Activated naive CD4-positive, alpha-beta T cell treated with anti-CD3 and anti-CD28 coated beads, Interleukin-2, amount 50 U/mL, for 72 hours (primary cell): Measurements from ENCODE around the gene CTNND1. TPM values are rescaled to one million over a fixed set of nuclear protein-coding genes. Genes with fewer than 3 reads are reported as not detected.
A peak's percentile ranks its signal among the peaks of the same experiment; 100 is the strongest.
"Not testable (repeated sequence)": the region's sequence is repeated elsewhere in the genome, so short reads cannot be mapped to it uniquely, and the experiment has no call there.

Experiments used
- ATAC-seq, 2 donors: fragments of 150-1000 bp; cut with Tn5 transposase; 2 replicates each; pipeline ENCODE4 v1.10.0; 2021; ENCODE audit warnings: mild to moderate bottlenecking in 2 of 2, moderate library complexity in 2 of 2
- DNase-seq, 2 donors: peaks; one replicate each; pipeline ENCODE4 v3.0.0; 2021 to 2022; ENCODE audit warnings: low spot score in 2 of 2
- H3K27ac Mint-ChIP-seq, 2 donors: one replicate each; pipeline ENCODE4 v1.8.0; 2022; ENCODE audit warnings: mild to moderate bottlenecking in 2 of 2, mixed read lengths in 2 of 2
- H3K36me3 Mint-ChIP-seq, 2 donors: one replicate each; pipeline ENCODE4 v1.8.0; 2022; ENCODE audit warnings: mixed read lengths in 2 of 2
- H3K9me3 Mint-ChIP-seq, 2 donors: one replicate each; pipeline ENCODE4 v1.8.0; 2022; ENCODE audit warnings: mixed read lengths in 2 of 2
- total RNA-seq, 2 donors: library from RNA; stranded (reverse); gene quantifications; one replicate each; pipeline ENCODE4 v1.2.3, GENCODE V29; 2022

Gene CTNND1
- total RNA-seq, 2 donors from 2014 or later, result 10.4 to 19.7 TPM

DNA sequence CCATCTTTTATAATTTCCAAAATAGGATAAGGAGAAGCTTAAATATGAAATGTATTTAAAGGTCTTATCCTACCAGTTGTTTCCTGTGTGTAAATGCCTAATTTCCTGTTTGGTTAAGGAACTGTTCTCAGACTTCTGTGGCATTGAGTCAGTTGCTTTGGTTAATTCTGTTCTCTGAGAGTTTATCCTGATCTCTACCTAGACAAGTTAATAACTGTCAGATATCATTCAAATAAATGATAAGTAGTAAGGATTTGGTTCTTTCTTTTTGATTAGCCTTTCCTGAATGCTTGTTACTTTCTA, 39.5 kb downstream of the CTNND1 start:
- H3K9me3 Mint-ChIP-seq, result no peaks in the 10 kb centered on the region
- H3K36me3 Mint-ChIP-seq, result no peaks in the 10 kb centered on the region
- peak overlapping the region in 1 of 2 donors; percentile 78 for H3K27ac Mint-ChIP-seq
- DNase-seq, result no peak
- ATAC-seq, result peak; percentile 16 to 33

DNA sequence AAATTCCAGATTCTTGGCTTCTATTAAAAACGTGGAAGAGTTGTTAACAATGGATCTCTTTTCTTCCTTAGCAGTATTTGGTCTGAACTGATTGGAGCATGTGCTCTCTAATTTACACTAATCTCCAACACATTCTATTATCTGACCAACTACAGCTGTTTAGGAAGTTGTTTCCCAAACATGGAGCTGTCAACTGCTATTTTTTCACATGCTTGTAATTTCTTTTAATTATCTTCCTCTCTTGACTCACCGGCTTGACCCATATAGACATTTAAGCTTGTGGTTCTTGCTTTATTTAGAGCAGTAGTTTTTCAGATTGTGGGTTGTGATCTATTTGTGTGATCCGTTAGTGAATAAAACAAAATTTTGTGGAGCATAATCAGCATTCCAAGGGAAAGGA, 40.8 kb downstream of the CTNND1 start:
- no peaks in the 10 kb centered on the region for H3K36me3 Mint-ChIP-seq
- H3K9me3 Mint-ChIP-seq, result no peaks in the 10 kb centered on the region
- H3K27ac Mint-ChIP-seq, result no peak overlapping the region
- no peak for ATAC-seq
- no peak for DNase-seq

DNA sequence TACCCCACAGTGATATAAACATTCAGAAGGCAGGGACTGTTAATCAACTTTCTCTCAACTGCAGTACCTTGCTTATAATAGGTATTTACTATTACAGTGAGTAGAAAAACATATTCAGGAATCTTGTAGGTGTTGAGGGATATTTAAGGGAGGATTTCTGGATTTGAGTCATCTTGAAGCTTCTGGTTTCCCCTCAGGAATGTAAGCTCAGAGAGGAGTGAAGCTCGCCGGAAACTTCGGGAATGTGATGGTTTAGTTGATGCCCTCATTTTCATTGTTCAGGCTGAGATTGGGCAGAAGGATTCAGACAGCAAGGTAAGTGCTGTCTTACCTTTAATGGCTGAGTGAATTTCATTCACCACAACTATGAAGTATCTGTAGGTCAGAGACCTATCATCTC, 42.9 kb downstream of the CTNND1 start:
- no peaks in the 10 kb centered on the region for H3K9me3 Mint-ChIP-seq
- no peak overlapping the region for H3K27ac Mint-ChIP-seq
- no peak for ATAC-seq

DNA sequence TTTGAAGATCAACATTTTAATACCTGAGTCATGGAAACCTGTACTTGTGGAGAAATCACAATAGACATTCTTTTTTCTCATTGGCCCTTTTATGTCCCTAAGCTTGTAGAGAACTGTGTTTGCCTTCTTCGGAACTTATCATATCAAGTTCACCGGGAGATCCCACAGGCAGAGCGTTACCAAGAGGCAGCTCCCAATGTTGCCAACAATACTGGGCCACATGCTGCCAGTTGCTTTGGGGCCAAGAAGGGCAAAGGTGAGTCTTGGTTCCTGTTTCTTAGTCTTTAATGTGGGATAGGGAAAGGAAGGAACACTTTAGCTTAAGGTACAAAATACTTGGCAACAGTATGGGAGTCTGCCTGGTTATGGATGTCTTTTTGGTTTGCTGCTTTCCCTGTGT, 44.2 kb downstream of the CTNND1 start:
- H3K27ac Mint-ChIP-seq, result no peak overlapping the region
- DNase-seq, result no peak
- ATAC-seq, result no peak
- H3K9me3 Mint-ChIP-seq, result no peaks in the 10 kb centered on the region
- no peaks in the 10 kb centered on the region for H3K36me3 Mint-ChIP-seq

More for the DNA sequence above, 42.9 kb downstream of the CTNND1 start:
- no peaks in the 10 kb centered on the region for H3K36me3 Mint-ChIP-seq
- DNase-seq, result no peak

DNA sequence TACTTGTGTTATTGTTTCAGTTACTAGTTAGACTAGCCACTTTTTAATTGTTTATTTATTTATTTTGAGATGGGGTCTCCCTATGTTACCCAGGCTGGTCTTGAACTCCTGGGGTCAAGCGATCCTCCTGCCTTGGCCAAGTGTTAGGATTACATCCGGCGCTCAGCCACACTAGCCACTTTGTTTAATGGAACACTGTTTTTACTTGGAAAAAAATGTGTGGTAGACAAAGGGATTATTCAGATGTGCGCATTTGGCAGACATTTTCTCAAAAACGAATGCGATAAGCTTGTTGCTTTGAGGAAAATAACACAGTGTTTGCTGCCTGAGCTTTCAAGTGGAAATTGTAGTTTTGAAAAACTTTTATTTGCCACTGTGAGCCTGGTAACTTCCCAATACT, 51.0 kb downstream of the CTNND1 start:
- Mint-ChIP-seq H3K27ac (no peak overlapping the region), H3K36me3 (no peaks in the 10 kb centered on the region), H3K9me3 (no peaks in the 10 kb centered on the region)
- DNase-seq (no peak), ATAC-seq (no peak)

DNA sequence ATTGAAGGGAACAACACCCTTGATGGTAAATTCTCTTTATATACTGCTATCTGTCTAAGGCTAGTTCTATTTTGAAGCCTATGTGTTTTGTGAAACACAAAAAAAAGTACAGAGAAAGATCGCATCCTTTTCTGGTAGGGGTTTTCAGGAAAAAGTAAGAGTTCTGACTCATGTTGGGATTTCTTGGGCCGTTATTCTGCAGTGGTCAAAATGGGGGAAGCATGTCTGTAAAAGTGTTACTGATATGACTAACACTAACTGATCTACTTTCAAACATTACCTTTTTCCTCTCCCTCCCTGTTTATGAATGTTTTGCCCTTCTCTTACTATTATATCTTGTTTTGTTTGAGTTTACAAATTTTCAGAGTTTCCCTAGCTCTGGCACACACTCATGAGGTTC, 53.9 kb downstream of the CTNND1 start:
- Mint-ChIP-seq H3K9me3 (no peaks in the 10 kb centered on the region), H3K27ac (peak overlapping the region; percentile 13 to 19), H3K36me3 (no peaks in the 10 kb centered on the region)
- no peak for DNase-seq
- ATAC-seq, result peak; percentile 73 to 79

DNA sequence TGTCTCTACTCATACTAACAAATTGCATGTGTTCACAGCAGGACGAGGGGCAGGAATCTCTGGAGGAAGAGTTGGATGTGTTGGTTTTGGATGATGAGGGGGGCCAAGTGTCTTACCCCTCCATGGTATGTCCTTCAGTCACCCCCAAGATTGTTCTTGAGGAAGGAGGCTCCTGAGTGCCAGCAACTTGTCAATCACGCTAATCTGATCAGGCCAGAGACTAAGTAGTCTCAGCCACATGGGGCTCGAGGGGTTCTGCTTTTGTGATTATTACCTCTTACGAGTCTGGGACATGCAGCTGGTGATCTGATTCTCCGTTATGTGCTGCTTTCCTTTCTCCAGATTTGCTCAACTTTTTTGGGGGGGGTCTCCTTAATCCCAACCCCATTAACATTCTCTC, 54.3 kb downstream of the CTNND1 start:
- Mint-ChIP-seq H3K27ac (peak overlapping the region; percentile 13 to 19), H3K36me3 (no peaks in the 10 kb centered on the region), H3K9me3 (no peaks in the 10 kb centered on the region)
- DNase-seq (no peak), ATAC-seq (peak in 1 of 2 donors; percentile 28)

DNA sequence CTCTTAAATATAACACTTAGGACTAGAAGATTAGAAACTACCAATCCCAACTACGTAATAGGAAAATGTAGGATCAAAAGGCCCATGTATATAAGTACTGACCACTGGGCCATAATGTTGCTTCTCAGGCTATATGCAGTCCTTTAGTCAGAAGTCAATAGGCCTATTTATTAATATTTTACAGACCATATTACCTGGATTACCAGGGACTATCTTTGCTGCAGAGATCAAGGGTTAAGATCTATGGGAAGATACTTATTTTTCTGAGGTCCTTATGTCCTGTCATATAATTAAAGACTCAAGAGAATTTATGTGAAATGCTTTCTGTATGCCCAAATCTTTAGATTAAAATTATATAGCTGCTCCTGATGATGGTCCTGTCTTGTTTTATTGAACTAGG, 57.2 kb downstream of the CTNND1 start:
- Mint-ChIP-seq H3K9me3 (no peaks in the 10 kb centered on the region), H3K27ac (no peak overlapping the region), H3K36me3 (no peaks in the 10 kb centered on the region)
- ATAC-seq, result no peak
- no peak for DNase-seq

DNA sequence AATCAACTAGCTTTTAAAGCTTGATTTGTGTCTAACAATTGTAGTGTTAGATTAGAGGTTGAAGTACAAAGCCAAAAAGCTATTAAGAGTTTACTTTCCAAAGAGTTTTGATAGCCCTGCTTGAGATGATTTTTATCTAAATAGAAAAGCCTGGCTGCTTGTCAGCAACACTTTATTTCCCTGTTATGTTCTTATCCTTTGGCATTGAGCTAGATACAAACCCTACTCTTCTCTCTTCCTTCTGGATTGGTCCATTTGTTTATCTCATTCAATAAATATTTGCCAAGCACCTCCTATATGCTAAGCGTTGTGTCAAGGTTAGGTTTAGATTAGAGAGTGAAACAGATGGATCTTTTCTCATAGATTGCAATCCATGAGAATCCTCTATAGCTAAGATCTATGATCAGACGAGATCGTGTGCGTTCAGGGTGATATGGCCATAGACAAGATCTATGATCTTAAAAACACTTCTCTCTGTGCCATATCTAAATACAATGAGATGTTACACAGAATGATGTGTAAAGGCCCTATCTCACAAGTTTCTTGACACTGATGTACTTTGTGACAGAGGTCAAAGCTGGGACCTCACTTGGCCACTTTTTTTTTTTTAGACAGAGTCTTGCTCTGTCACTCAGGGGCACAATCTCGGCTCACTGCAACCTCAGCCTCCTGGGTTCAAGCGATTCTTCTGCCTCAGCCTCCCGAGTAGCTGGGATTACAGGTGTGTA, 57.8 kb downstream of the CTNND1 start:
- ATAC-seq (no peak), DNase-seq (no peak)
- H3K36me3 Mint-ChIP-seq, result no peaks in the 10 kb centered on the region
- H3K27ac Mint-ChIP-seq, result no peak overlapping the region
- H3K9me3 Mint-ChIP-seq, result no peaks in the 10 kb centered on the region

DNA sequence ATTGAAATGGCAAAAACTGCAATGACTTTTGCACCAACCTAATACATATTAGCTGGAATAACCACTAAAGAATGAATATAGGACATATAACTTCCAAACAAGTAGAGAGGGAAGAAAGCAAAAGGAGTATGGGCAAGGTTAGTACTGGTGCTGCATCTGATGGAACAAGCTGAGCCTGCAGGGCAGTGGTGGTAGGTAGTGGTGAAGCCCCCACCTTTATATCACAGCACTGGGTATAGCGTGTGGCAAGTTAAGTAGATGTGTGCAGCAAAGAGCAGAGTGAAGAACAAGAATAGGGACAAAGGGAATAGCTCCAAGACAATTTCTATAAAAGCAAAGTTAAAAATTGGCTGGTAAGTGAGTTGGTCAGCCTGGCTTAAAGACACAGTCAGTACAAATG, 62.3 kb downstream of the CTNND1 start:
- Mint-ChIP-seq H3K27ac (no peak overlapping the region), H3K9me3 (no peaks in the 10 kb centered on the region), H3K36me3 (no peaks in the 10 kb centered on the region)
- ATAC-seq (no peak), DNase-seq (no peak)

DNA sequence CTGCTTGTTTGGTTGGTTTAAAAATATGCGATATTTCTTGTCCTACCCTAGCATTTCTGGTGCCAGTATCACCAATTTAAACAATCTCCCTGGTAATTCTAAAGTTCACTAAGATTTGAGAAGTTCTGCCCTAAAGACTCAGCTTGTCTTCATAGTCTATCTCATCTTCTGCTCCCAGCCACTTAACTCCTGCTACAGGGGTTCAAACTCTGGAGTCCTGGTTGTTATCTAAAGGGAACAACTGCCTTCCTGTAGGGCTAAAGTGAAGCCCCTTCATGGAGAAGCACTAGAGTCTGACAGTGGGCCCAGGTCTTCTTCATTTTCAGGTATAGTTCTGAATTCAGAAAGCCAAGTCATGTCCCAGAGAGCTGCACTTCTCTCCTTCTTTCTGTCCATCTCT, 73.2 kb downstream of the CTNND1 start:
- H3K9me3 Mint-ChIP-seq, result no peaks in the 10 kb centered on the region
- H3K27ac Mint-ChIP-seq, result no peak overlapping the region
- DNase-seq (no peak), ATAC-seq (no peak)
- no peaks in the 10 kb centered on the region for H3K36me3 Mint-ChIP-seq

DNA sequence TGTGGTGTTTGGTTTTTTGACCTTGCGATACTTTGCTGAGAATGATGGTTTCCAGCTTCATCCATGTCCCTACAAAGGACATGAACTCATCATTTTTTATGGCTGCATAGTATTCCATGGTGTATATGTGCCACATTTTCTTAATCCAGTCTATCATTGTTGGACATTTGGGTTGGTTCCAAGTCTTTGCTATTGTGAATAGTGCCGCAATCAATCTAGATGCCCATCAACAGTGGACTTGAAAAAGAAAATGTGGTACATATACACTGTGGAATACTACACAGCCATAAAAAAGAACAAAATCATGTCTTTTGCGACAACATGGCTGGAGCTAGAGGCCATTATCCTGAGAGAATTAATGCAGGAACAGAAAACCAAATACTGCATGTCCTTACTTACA, 77.0 kb downstream of the CTNND1 start:
- not testable (repeated sequence) for H3K27ac Mint-ChIP-seq, ATAC-seq, DNase-seq, H3K36me3 Mint-ChIP-seq, H3K9me3 Mint-ChIP-seq

DNA sequence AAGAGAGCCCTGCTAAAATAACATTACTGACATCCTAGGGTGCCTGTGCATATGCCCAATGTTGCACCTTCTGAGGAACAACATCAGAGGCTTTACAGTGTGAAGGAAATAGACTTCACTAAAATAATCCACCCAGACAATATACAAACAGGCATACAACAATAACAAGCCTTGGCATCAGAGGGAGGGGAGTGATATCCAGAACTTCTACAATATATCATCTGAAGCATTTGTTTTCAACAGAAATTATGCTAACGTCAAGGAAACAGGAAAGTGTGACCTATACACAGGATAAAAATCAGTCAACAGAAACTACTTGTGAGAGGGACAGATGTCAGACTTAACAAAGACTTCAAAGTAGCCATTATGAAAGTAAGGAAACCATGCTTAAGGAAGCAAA, 81.3 kb downstream of the CTNND1 start:
- Mint-ChIP-seq H3K27ac (no peak overlapping the region), H3K9me3 (no peaks in the 10 kb centered on the region), H3K36me3 (no peaks in the 10 kb centered on the region)
- ATAC-seq (peak in 1 of 2 donors; percentile 50), DNase-seq (no peak)

DNA sequence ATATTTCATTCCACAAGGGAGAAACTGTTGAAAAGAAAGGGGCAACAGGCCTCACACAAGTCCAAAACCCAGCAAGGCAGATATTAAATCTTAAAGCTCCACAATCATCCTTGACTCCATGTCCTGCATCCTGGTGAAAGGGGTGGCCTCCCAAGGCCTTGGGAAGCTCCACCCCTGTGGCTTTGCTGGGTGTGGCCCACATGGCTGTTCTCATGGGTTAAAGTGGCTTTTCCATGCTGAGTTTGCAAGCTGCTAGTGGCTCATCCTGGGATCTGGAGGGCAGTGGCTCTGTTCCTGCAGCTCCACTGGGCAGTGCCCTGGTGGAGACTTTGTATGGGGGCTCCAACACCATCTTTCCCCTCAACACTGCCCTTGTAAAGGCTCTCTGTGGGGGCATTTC, 106.4 kb downstream of the CTNND1 start:
- DNase-seq (no peak), ATAC-seq (no peak)
- H3K36me3 Mint-ChIP-seq, result no peaks in the 10 kb centered on the region
- H3K27ac Mint-ChIP-seq, result no peak overlapping the region
- peaks cover 0 to 5% of the 10 kb centered on the region in 2 donors for H3K9me3 Mint-ChIP-seq

DNA sequence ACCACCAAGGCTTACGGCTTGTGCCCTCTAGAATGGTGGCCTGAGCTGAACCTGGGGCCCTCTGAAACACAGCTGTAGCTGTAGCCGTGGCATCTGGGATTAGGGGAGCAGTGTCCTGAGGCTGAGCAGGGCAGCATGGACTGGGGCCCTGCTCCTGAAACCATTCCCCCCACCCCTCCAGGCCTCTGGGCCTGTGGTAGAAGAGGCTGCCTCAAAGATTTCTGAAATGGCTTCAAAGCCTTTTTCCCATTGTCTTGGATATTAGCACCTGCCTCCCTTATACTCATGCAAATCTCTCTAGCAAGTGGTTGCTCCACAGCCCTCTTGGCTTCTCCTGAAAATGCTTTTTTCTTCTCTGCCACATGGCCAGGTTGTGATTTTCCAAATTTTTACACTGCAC, 106.9 kb downstream of the CTNND1 start:
- DNase-seq, result no peak
- no peak overlapping the region for H3K27ac Mint-ChIP-seq
- no peaks in the 10 kb centered on the region for H3K36me3 Mint-ChIP-seq
- H3K9me3 Mint-ChIP-seq, result peaks cover 0 to 5% of the 10 kb centered on the region in 2 donors
- ATAC-seq, result no peak
